Large intestine (tissue), 3 donors: ENCODE results near the gene PI4KA. TPM values are rescaled to one million over a fixed set of nuclear protein-coding genes. Genes with fewer than 3 reads are reported as not detected.
A peak's percentile ranks its signal among the peaks of the same experiment; 100 is the strongest.

Experiments
- DNase-seq, 2 donors: peaks; one replicate each; pipeline versions ENCODE4 v3.0.0 to v3.0.0-alpha.2; 2013
- H3K27ac ChIP-seq: one replicate; pipeline ENCODE4 v1.5.1; 2013; ENCODE audit warnings: low read length
- H3K27me3 ChIP-seq: 2 replicates; pipeline ENCODE4 v1.6.1; 2013; ENCODE audit warnings: low read length; ENCODE audit not compliant: control insufficient read depth, insufficient read depth
- H3K36me3 ChIP-seq: 2 replicates; pipeline ENCODE4 v1.6.1; 2013; ENCODE audit warnings: low read length; ENCODE audit not compliant: control insufficient read depth, insufficient read depth
- H3K4me1 ChIP-seq: one replicate; pipeline ENCODE4 v1.6.1; 2013; ENCODE audit warnings: low read length; ENCODE audit not compliant: control insufficient read depth, insufficient read depth
- H3K4me3 ChIP-seq: one replicate; pipeline ENCODE4 v1.5.1; 2013; ENCODE audit warnings: low read length
- H3K9me3 ChIP-seq: one replicate; pipeline ENCODE4 v1.6.1; 2013; ENCODE audit warnings: mild to moderate bottlenecking, low read depth, low read length, moderate library complexity; ENCODE audit not compliant: control insufficient read depth
- WGBS: methylation state at CpG from one replicate; pipeline ENCODE4 v1.1.5; 2013; ENCODE audit warnings: low lambda C conversion rate; ENCODE audit not compliant: insufficient coverage; 5-methylcytosine and 5-hydroxymethylcytosine counted together
- polyA plus RNA-seq: library from polyadenylated mRNA; unstranded; fragments of 120-200 nt; gene quantifications from one replicate; pipeline ENCODE4 v1.2.1, GENCODE V29; 2013

PI4KA gene
- polyA plus RNA-seq, 1 donor = 79.8 TPM

DNA sequence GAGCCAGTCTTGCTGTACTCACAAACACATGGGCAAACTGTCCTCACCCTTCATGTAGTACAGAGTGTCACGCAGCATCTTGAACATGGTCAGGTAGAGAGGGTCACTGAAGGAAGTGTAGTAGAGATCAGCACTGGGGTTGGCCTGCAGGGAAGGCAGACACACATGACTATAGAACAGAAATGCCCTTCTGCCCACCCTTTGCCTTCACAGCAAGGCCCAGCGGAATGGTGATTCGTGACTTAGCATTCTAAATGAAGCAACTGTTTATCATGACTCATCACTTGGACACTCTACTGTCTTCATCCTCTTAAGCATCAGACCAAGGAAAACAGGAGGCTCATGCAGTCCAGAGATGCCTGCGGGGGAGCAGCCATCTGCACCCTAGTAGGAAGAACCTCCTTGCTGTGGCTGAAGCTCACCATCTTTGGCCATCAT lies 51.3 kb downstream of the PI4KA start:
- no peaks in the 10 kb centered on the region for H3K27me3 ChIP-seq
- no peak for DNase-seq
- H3K36me3 ChIP-seq = peaks cover 79% of the 10 kb centered on the region
- no peak overlapping the region for H3K4me3 ChIP-seq
- H3K9me3 ChIP-seq = no peaks in the 10 kb centered on the region
- H3K4me1 ChIP-seq = no peaks in the 10 kb centered on the region
- no peak overlapping the region for H3K27ac ChIP-seq
- no CpG with 5 or more reads among the region's 4 CpGs for WGBS

DNA sequence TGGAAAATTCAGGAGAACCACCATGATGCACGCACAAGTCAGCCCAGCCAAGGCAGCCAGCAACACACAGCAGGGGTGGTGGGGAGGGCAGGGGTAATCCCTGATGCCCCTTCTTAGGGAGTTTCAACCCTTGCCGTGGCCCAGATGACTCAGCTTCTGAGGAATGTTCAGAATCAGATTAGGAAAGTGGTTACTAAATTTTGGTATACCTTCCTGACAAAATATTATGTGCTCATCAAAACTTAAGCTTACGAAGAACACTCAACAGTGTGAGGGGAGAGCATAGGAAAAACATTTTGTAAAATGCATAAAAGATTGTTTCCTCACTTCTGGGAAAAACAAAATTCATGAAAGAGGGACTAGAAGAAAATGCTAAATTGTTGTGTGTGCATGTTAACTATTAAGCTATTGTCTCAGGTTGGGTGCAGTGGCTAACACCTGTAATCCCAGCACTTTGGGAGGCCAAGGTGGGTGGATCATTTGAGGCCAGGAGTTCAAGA lies 52.6 kb downstream of the PI4KA start:
- no peaks in the 10 kb centered on the region for H3K27me3 ChIP-seq
- DNase-seq = no peak
- peaks cover 80% of the 10 kb centered on the region for H3K36me3 ChIP-seq
- H3K9me3 ChIP-seq = no peaks in the 10 kb centered on the region
- 100% methylated on average over 1 of the region's 3 CpGs for WGBS
- no peaks in the 10 kb centered on the region for H3K4me1 ChIP-seq
- no peak overlapping the region for H3K27ac ChIP-seq
- H3K4me3 ChIP-seq = no peak overlapping the region

DNA sequence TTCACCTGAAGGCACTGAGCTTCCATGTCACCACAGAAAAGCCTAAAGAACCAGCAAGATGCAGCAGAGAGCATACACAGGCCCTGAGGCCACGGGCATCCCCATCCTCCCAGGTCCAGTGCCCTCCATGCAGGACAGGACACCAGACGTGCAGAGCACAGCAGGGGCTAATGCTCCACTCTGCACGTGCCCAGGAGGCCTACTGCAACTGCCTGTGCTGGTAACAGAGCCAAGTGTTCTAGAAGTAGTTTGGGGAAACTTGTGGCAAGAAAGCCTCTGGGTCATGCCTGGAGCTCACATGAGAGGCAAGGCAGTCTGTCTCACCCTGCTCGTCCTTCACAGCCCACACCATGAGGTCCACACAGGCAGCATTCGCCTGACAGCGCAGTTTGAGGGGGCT lies 54.0 kb downstream of the PI4KA start:
- no peaks in the 10 kb centered on the region for H3K9me3 ChIP-seq
- no peaks in the 10 kb centered on the region for H3K4me1 ChIP-seq
- H3K4me3 ChIP-seq = no peak overlapping the region
- DNase-seq = no peak
- no peaks in the 10 kb centered on the region for H3K27me3 ChIP-seq
- peaks cover 71% of the 10 kb centered on the region for H3K36me3 ChIP-seq
- no peak overlapping the region for H3K27ac ChIP-seq
- WGBS = no CpG with 5 or more reads among the region's 6 CpGs

DNA sequence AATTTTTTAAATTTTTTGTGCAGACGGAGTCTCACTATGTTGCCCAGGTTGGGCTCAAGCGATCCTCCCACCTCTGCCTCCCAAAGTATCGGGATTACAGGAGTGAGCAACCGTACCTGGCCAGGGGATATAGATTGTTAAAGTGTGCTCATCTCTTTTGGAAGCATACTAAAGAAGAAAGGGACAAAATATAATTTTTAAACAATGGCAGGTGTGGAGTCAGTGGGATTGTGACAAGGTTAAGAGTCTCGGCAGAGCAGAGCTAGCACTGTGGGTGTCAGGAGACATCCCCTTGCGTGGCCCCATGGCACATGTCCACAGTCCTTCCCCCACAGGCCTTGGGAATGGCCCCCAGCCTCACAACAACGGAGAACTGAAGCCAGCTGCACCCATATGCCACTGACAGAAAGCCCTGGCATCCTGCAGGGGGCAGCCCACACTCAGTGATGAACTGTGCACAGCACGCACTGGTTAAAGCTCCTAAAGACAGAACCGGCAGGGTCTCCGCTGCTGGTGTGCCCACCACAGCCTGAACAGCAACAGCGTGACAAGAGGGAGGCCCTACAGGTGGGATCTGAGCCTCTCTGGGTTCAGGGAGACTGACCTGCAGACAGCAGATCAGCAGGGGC lies 54.8 kb downstream of the PI4KA start:
- H3K36me3 ChIP-seq = peaks cover 72% of the 10 kb centered on the region
- WGBS = no CpG with 5 or more reads among the region's 11 CpGs
- H3K4me3 ChIP-seq = no peak overlapping the region
- peak; percentile 22 to 30 for DNase-seq
- H3K27ac ChIP-seq = no peak overlapping the region
- H3K27me3 ChIP-seq = no peaks in the 10 kb centered on the region
- H3K4me1 ChIP-seq = no peaks in the 10 kb centered on the region
- no peaks in the 10 kb centered on the region for H3K9me3 ChIP-seq

DNA sequence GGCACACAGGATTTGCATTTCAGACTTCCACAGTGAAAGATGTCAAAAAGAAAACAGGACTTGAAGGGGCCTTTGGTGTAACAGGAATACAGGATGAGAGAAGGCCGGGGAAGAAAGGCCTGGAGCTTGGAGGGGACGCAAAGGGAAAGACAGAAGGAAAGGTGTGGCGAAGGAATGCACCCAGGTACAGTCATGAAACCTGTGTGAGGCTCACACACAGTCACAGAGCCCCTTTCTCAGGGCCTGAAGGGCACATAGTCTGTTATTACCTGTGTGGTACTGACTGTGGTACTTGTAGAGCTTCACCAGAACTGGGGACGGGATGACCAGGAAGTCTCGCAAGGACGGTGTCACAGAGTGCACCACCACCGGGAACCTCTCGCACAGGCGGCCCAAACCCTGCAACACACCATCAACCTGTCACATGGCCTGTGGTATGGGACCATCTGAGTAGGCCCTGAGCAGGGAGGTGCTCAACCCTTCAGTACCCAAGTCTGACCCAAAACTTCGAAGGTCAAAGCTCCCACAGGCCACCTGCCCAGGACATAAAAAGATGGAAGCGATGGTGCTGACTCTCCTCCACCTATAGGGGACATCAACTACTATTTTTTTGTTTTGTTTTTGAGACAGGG lies 55.6 kb downstream of the PI4KA start:
- no peaks in the 10 kb centered on the region for H3K4me1 ChIP-seq
- no peaks in the 10 kb centered on the region for H3K27me3 ChIP-seq
- peaks cover 75% of the 10 kb centered on the region for H3K36me3 ChIP-seq
- no peaks in the 10 kb centered on the region for H3K9me3 ChIP-seq
- WGBS = no CpG with 5 or more reads among the region's 11 CpGs
- H3K27ac ChIP-seq = no peak overlapping the region
- DNase-seq = no peak
- H3K4me3 ChIP-seq = no peak overlapping the region

- H3K27me3 ChIP-seq = no peaks in the 10 kb centered on the region
- WGBS = no CpG with 5 or more reads among the region's 6 CpGs
- H3K4me3 ChIP-seq = no peak overlapping the region
- peaks cover 79% of the 10 kb centered on the region for H3K36me3 ChIP-seq
- H3K9me3 ChIP-seq = no peaks in the 10 kb centered on the region
- no peak for DNase-seq
- no peak overlapping the region for H3K27ac ChIP-seq
- H3K4me1 ChIP-seq = no peaks in the 10 kb centered on the region
These were observed 56.2 kb downstream of the PI4KA start for GRCh38 chr22:20802452-20802851.

DNA sequence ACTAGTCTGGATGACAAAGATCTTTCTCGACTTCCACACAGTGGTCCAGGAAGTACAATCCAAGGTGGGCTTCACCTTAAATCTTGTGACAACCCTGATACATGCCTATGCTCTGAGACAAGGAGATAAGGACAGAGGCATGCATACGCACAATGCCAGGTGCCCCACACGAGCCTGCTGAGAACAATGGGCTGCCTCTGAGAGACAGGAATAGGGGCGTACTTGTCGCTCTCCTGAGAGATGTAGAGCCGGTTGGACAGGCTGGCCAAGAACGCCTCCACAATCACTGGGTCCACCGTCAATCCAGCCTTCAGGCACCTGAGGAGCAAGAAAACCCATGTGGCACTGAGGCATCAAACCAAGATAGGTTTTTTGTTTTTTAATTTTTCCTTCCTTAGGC lies 59.2 kb downstream of the PI4KA start:
- Histone ChIP-seq H3K36me3 (peaks cover 79% of the 10 kb centered on the region), H3K4me1 (no peaks in the 10 kb centered on the region), H3K27me3 (no peaks in the 10 kb centered on the region), H3K9me3 (no peaks in the 10 kb centered on the region), H3K4me3 (no peak overlapping the region), H3K27ac (no peak overlapping the region)
- no peak for DNase-seq
- no CpG with 5 or more reads among the region's 8 CpGs for WGBS

- Histone ChIP-seq H3K36me3 (peaks cover 78% of the 10 kb centered on the region), H3K27me3 (no peaks in the 10 kb centered on the region), H3K4me3 (no peak overlapping the region), H3K9me3 (no peaks in the 10 kb centered on the region), H3K4me1 (no peaks in the 10 kb centered on the region), H3K27ac (no peak overlapping the region)
- no peak for DNase-seq
- WGBS = 100% methylated on average over 2 of the region's 10 CpGs
These were observed 59.6 kb downstream of the PI4KA start for GRCh38 chr22:20798974-20799373.

- no peak overlapping the region for H3K4me3 ChIP-seq
- H3K27me3 ChIP-seq = no peaks in the 10 kb centered on the region
- WGBS = 83% methylated on average over 1 of the region's 5 CpGs
- no peak overlapping the region for H3K27ac ChIP-seq
- no peaks in the 10 kb centered on the region for H3K4me1 ChIP-seq
- H3K36me3 ChIP-seq = peaks cover 71% of the 10 kb centered on the region
- no peak for DNase-seq
- no peaks in the 10 kb centered on the region for H3K9me3 ChIP-seq
These were observed 60.4 kb downstream of the PI4KA start for GRCh38 chr22:20798218-20798617.

- Histone ChIP-seq H3K27ac (no peak overlapping the region), H3K9me3 (no peaks in the 10 kb centered on the region), H3K4me1 (no peaks in the 10 kb centered on the region), H3K4me3 (no peak overlapping the region), H3K27me3 (no peaks in the 10 kb centered on the region), H3K36me3 (peaks cover 70% of the 10 kb centered on the region)
- no peak for DNase-seq
- WGBS = 87% methylated on average over 3 of the region's 8 CpGs
These were observed 61.9 kb downstream of the PI4KA start for GRCh38 chr22:20796731-20797130.
